ENCODE results near the gene B9D1. TPM values are rescaled to one million over a fixed set of nuclear protein-coding genes. Genes with fewer than 3 reads are reported as not detected.

B9D1 gene
- total RNA-seq, 1 experiment from 2014 or later, result 20.0 TPM

- TF ChIP-seq CTCF (IDR thresholded peaks at IDR 0.05 in 2 of 3, conservative IDR thresholded peaks at IDR 0.05 in 1 of 3; ENCODE audit: borderline replicate concordance in 1 of 3, insufficient read depth in 1 of 3, low read depth in 2 of 3, low read length in 2 of 3), result no peak
These were observed 4.8 kb downstream of the B9D1 start (continued) for GRCh38 chr17:19357761-19358160.

GRCh38 chr17:19357351-19357750, 5.2 kb downstream of the B9D1 start:
- Histone ChIP-seq H2AFZ (ENCODE audit: low read depth, low read length, poor library complexity, severe bottlenecking) (no peak overlapping the region), H3K4me2 (ENCODE audit: low read length) (no peak overlapping the region), H3K4me3 (replicated peaks in 1 of 2; ENCODE audit: low read depth in 1 of 2, low read length in 2 of 2) (no peak overlapping the region), H3K9ac (ENCODE audit: low read length) (no peak overlapping the region), H3K36me3 (ENCODE audit: control insufficient read depth in 1 of 2, insufficient read depth in 2 of 2, low read length in 2 of 2) (peaks cover 7 to 10% of the 10 kb centered on the region in 2 experiments; a peak in 2 of 4 replicates), H3K27ac (ENCODE audit: low read depth, low read length) (no peak overlapping the region), H3K9me3 (ENCODE audit: control insufficient read depth in 1 of 2, insufficient read depth in 1 of 2, low read depth in 1 of 2, low read length in 2 of 2) (no peaks in the 10 kb centered on the region), H3K9me2 (ENCODE audit: insufficient read depth) (no peaks in the 10 kb centered on the region), H3K27me3 (ENCODE audit: insufficient read depth, low read length) (no peaks in the 10 kb centered on the region), H4K20me1 (ENCODE audit: insufficient read depth) (no peaks in the 10 kb centered on the region), H3K4me1 (ENCODE audit: control insufficient read depth in 1 of 2, insufficient read depth in 2 of 2, low read length in 2 of 2) (peaks cover 9 to 26% of the 10 kb centered on the region in 2 experiments; a peak in 3 of 4 replicates), H3K79me2 (ENCODE audit: insufficient read depth, low read length) (0 out of 2 replicates have a peak, but pooled peaks cover 12% of the 10 kb centered on the region)
- ChIA-PET RAD21 (ENCODE audit: low non-redundant PET in 1 of 2, low total read pairs in 2 of 2, uncharacterized antibody in 2 of 2, unreplicated experiment in 2 of 2) (no interaction called here), POLR2A (no interaction called here), CTCF (no interaction called here)
- ATAC-seq (no peak), DNase-seq (ENCODE audit: low read depth, low spot score) (no peak)
- BruUV-seq (replicated peaks), result no TSS peak
- intact Hi-C loops (cut with micrococcal nuclease), result no loop called here
- TF ChIP-seq FOSL1 (IDR thresholded peaks at IDR 0.05; ENCODE audit: low read depth) (no peak), ZBTB33 (IDR thresholded peaks at IDR 0.05; ENCODE audit: extremely low read depth, insufficient replicate concordance, low read length) (no peak), ZFX (IDR thresholded peaks at IDR 0.05) (no peak), ZNF274 (IDR thresholded peaks at IDR 0.05; ENCODE audit: low read depth, low read length) (no peak), POLR2A (IDR thresholded peaks at IDR 0.05; ENCODE audit: borderline replicate concordance, extremely low read depth, insufficient read depth, insufficient read length) (no peak), SP1 (IDR thresholded peaks at IDR 0.05; ENCODE audit: low read depth) (no peak), ELF1 (IDR thresholded peaks at IDR 0.05; ENCODE audit: borderline replicate concordance, low read depth) (no peak), SRF (IDR thresholded peaks at IDR 0.05; ENCODE audit: low read depth) (no peak), CBX3 (IDR thresholded peaks at IDR 0.05; ENCODE audit: low read depth) (no peak), POLR2AphosphoS5 (IDR thresholded peaks at IDR 0.05; ENCODE audit: low read depth, low read length) (no peak), EZH2phosphoT487 (IDR thresholded peaks at IDR 0.05; ENCODE audit: borderline replicate concordance) (no peak), CTCF (IDR thresholded peaks at IDR 0.05 in 2 of 3, conservative IDR thresholded peaks at IDR 0.05 in 1 of 3; ENCODE audit: borderline replicate concordance in 1 of 3, insufficient read depth in 1 of 3, low read depth in 2 of 3, low read length in 2 of 3) (no peak), REST (IDR thresholded peaks at IDR 0.05; ENCODE audit: low read depth) (no peak), JUND (IDR thresholded peaks at IDR 0.05) (no peak), YY1 (IDR thresholded peaks at IDR 0.05; ENCODE audit: extremely low read depth, insufficient replicate concordance, low read depth, low read length) (no peak), SIN3A (IDR thresholded peaks at IDR 0.05; ENCODE audit: low read depth) (no peak)

Measured in HCT116 (cell line).